Pancreas (tissue), 10 donors: ENCODE results near the gene ZNF407. TPM values are rescaled to one million over a fixed set of nuclear protein-coding genes. Genes with fewer than 3 reads are reported as not detected.
A peak's percentile ranks its signal among the peaks of the same experiment; 100 is the strongest.

Experiments used
- ATAC-seq, 4 donors: fragments of 200-7000 bp; cut with Tn5 transposase; one replicate each; pipeline versions ENCODE4 v1.8.0 to v1.9.1; 2020; ENCODE audit warnings: mild to moderate bottlenecking in 4 of 4, moderate library complexity in 4 of 4
- DNase-seq, 6 donors: peaks; one replicate each; pipeline ENCODE4 v3.0.0-alpha.2; 2020
- FAIRE-seq: peaks from 2 replicates; lab custom pipeline; 2012; peaks lifted over from hg19 to GRCh38; lab: Jason Lieb, UNC
- H3K27ac ChIP-seq, 4 donors: fragments of 200-600 bp; sonication (generic); 1 replicate in 3 of 4; 2 replicates in 1 of 4; pipeline versions ENCODE4 v1.5.0 to v1.8.0; 2020
- H3K27me3 ChIP-seq, 4 donors: fragments of 200-600 bp; one replicate each; pipeline ENCODE4 v1.8.0; 2021
- H3K36me3 ChIP-seq, 3 donors: fragments of 200-600 bp; sonication (generic) in 1 of 3; one replicate each; pipeline versions ENCODE4 v1.5.0 to v1.8.0; 2020 to 2021
- H3K4me1 ChIP-seq, 3 donors: fragments of 200-600 bp; one replicate each; pipeline ENCODE4 v1.8.0; 2021
- H3K4me3 ChIP-seq, 4 donors: fragments of 200-600 bp; sonication (generic) in 2 of 4; one replicate each; pipeline versions ENCODE4 v1.5.0 to v1.8.0; 2020 to 2021
- H3K9me3 ChIP-seq, 4 donors: fragments of 200-600 bp; one replicate each; pipeline ENCODE4 v1.8.0; 2021
- CTCF ChIP-seq, 4 donors: fragments of 200-600 bp; sonication (generic) in 3 of 4; IDR thresholded peaks; one replicate each; pipeline versions ENCODE4 v1.5.0 to v1.8.0; 2021; ENCODE audit warnings: antibody characterized with exemption in 4 of 4
- WGBS, 2 donors: extraction: QIAGEN DNeasy Blood & Tissue Kit; methylation state at CpG; one replicate each; pipeline ENCODE4 v1.1.7; 2013; 5-methylcytosine and 5-hydroxymethylcytosine counted together
- intact Hi-C, 3 donors: fragments of 100-400 bp; cut with DNase I; formaldehyde crosslinking; loops; one replicate each; pipeline versions ENCODE4 v1.11.1 to v1.14.2; 2022
- polyA plus RNA-seq, 2 donors: library from polyadenylated mRNA; stranded (reverse); fragments of 200-250 nt; gene quantifications; one replicate each; pipeline ENCODE4 v1.2.3, GENCODE V29; 2013
- total RNA-seq, 6 donors: library from RNA; stranded (reverse); fragmentation: NEBNext Ultra II Directional in 4 of 6; extraction: Animal tissue kit (Norgen Biotek cat#: 25700) in 4 of 6; gene quantifications; one replicate each; pipeline versions ENCODE4 v1.2.1 to v1.2.4, GENCODE V29; 2021 to 2023
- donor health status: healthy with polysubstance abuse.
- donor health status: DM: no; HTN: no; CAD: no; lungs with moderate emphysema.
- donor health status: DM: no; HTN: no; CAD: no.
- donor health status: control.
- donor health status: control.
- donor health status: Bipolar disorder and iron deficiency.
- donor health status: DM: yes; HTN: yes; CAD: no.
- donor health status: DM: no; HTN: no; CAD: no.
- donor health status: DM: no; HTN: no; CAD: no.
- donor health status: DM: yes; HTN: yes; CAD: no.

The ZNF407 gene
- total and polyA plus RNA-seq, 8 donors = 2.7 to 10.0 (median 4.9) TPM

GRCh38 chr18:74571895-74572680, 25.6 kb upstream of the ZNF407 start:
- Histone ChIP-seq H3K4me3 (no peak overlapping the region), H3K36me3 (no peaks in the 10 kb centered on the region), H3K27me3 (no peaks in the 10 kb centered on the region), H3K27ac (no peak overlapping the region), H3K9me3 (no peaks in the 10 kb centered on the region), H3K4me1 (no peaks in the 10 kb centered on the region)
- ATAC-seq = peak in 2 of 4 donors; percentile 55 to 70
- TF ChIP-seq CTCF (IDR thresholded peaks at IDR 0.05) = no peak
- intact Hi-C loops = no loop called here
- peak in 3 of 6 donors; percentile 25 to 56 (median 49) for DNase-seq
- FAIRE-seq = no peak
- 44 to 68% methylated on average over 12 of the region's 12 CpGs for WGBS, 2 donors

DNA sequence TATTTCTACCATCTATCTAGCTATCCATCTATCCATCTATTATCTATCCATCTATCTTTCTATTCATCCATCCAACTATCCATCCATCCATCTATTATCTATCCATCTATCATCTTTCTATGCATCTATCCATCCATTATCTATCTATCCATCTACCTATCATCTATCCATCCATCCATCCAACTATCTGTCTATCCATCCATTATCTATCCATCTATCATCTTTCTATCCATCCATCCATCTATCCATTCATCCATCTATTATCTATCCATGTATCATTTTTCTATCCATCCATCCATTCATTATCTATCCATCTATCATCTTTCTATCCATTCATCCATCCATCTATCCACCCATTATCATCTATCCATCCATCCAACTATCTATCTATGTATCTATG, 24.6 kb upstream of the ZNF407 start:
- no peak overlapping the region for H3K4me3 ChIP-seq
- TF ChIP-seq CTCF (IDR thresholded peaks at IDR 0.05) = no peak
- no peaks in the 10 kb centered on the region for H3K27me3 ChIP-seq
- no peaks in the 10 kb centered on the region for H3K4me1 ChIP-seq
- no peaks in the 10 kb centered on the region for H3K9me3 ChIP-seq
- FAIRE-seq (no peak), ATAC-seq (no peak), DNase-seq (no peak)
- no peak overlapping the region for H3K27ac ChIP-seq
- intact Hi-C loops = no loop called here
- no peaks in the 10 kb centered on the region for H3K36me3 ChIP-seq

GRCh38 chr18:74574916-74575315, 22.8 kb upstream of the ZNF407 start:
- Histone ChIP-seq H3K4me3 (no peak overlapping the region), H3K36me3 (no peaks in the 10 kb centered on the region), H3K27me3 (no peaks in the 10 kb centered on the region), H3K27ac (no peak overlapping the region), H3K9me3 (no peaks in the 10 kb centered on the region), H3K4me1 (no peaks in the 10 kb centered on the region)
- 63 to 81% methylated on average over 2 of the region's 2 CpGs for WGBS, 2 donors
- TF ChIP-seq CTCF (IDR thresholded peaks at IDR 0.05) = no peak
- ATAC-seq = no peak
- intact Hi-C loops = no loop called here
- no peak for FAIRE-seq
- DNase-seq = no peak

DNA sequence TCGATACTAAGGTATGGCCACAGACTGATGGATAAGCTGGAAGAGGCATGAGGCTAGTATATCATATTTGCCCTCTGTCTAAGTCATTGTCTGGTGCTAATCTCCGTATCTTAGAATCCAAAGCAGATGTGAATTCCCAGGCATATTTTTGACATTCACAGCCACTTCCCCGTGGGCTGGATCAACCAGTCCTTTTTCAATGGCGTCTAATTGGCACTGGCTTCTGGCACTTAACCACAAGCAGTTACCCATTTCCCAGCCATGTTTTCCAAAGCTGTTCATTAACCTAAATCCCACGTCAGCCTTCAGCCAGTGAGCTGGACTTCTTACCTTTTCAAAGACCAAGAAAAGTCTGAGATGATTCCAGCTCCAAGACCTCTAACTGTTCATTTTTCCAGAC, 20.7 kb upstream of the ZNF407 start:
- DNase-seq = no peak
- peak overlapping the region in 1 of 4 donors; percentile 19 for H3K27ac ChIP-seq
- ATAC-seq = peak in 2 of 4 donors; percentile 53 to 85

More for the DNA sequence above, 20.7 kb upstream of the ZNF407 start:
- no peak overlapping the region for H3K4me3 ChIP-seq
- FAIRE-seq = no peak
- intact Hi-C loops = no loop called here
- TF ChIP-seq CTCF (IDR thresholded peaks at IDR 0.05) = no peak
- no peaks in the 10 kb centered on the region for H3K27me3 ChIP-seq
- no peaks in the 10 kb centered on the region for H3K36me3 ChIP-seq
- no peaks in the 10 kb centered on the region for H3K9me3 ChIP-seq
- WGBS, 2 donors = 31 to 32% methylated on average over 5 of the region's 5 CpGs
- no peaks in the 10 kb centered on the region for H3K4me1 ChIP-seq
